HG03039 (cell line): Measurements from ENCODE around the gene UTF1.

Experiments
- ATAC-seq: cut with Tn5 transposase; IDR thresholded peaks from one replicate; pipeline ENCODE4 v1.9.1; 2021; ENCODE audit warnings: mild to moderate bottlenecking, moderate library complexity; ENCODE audit not compliant: unreplicated experiment

The UTF1 gene

DNA sequence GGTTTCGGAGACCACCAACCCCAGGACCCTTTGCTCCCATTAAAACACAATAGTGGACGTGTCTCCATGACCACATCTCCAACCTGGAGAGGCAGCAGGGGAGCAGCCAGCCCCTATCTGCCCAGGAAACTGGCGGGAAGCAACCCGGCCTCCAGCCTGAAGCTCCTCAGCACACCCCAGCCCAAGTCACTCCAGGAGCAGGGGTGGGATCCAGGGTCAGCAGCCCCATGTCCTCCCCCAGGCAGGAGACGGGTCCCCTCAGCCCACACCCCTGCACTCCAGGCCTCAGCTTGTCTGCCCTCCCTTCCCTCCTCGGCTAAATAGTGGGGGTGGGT is 46.0 kb downstream of the UTF1 start:
- ATAC-seq = no peak

DNA sequence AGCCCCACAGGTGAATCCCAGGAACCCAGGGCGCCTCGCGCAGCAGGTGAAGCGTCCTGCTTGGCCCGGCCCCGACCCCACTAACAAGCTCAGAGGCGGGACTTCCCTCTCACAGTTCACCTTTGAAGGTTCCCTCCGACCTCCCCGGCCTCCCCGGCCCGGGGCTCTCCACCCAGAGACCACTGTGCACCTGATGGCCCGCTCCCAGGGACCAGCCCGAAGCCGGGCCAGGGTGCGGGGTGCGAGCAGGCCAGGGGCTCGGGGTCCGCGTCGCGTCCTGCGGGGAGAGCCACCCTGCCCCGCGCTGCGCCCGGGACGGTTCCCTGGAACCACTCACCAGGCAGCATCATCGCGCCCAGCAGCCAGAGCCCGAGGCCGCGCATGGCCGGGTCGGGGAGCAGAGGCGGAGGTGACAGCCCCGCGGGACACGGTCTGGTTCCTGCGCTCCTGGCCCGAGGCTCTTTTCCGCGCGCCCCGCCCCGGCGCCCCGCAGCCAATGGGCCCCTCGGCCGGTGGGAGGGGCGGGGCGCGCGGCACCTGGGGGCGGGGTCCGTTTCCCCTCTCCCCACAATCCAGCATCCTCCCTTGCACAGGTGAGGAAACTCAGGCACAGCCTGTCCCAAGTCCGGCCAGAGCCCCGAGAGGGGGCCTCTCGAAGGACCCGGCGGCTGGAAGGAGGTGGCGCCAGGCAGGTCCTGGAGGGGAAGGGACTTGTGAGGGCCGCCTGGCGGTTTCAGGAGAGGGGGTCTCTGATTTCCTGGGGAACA is 46.6 kb downstream of the UTF1 start, which contains the start of gene ADAM8:
TSS of gene ADAM8 (minus strand) at position 434 of the 767 bp plus-strand sequence. CDS start at position 383, 51 bp downstream.
- peak; percentile 41 for ATAC-seq

DNA sequence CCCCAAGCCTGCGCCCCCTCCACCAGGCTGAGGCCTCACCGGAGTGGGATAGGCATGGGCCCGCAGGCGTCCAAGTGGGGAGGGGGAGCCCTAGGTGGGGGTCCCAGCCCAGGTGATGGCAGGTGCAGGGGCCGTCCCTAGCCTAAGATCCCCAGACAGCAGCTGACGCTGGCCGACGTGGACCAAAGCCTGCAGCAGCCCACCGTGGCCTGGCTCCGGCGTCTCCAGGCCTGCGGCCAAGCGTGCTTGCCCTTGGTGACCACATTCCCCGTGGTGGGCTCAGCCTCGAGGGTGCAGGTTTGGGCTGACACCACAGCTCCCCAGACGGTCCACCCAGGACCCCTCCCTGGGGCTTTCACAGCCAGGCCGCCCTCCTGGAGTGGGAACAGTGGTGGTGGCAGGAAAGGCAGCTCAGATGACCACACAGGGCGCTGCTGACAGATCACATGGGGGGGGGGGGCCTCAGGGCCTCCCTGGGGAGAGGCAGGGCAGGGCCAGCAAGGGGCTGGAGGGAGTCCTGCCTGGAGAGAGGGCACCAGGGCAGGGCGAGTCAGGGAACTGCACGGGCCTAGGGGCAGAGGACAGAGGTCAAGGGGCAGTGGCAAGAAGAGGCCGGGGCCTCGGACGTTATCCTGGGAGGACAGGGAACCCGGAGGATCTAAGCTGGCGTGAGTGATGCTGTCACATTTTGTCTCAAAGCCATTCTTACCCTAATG is 47.4 kb downstream of the UTF1 start:
- ATAC-seq = no peak

DNA sequence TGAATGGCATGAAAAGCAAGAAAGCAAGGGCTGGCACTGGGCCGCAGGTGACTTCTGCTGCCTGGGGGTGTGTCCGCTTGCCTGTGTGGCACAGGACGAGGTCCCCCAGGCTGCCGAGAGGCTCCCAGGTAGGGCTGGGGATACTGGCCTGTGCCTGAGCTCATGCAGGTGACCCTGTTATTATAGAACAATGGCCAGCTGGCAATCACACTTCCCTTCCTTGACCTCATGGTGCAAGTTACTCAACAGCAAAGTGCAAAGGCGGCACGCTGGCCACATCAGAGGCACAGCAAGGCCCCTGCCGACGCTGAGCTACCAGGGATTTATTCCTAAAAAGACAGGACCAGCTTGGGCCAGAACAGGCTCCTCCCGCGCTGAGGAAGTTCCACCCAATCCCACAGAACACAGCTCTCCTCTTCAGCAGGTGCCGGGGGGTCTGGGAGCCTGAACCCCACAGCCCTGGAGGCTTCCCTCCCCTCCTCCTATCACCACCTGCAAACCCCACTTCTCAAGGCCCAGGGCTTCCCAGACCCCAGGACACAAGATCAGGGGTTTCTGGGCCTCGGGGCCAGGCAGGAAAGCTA is 48.1 kb downstream of the UTF1 start:
- no peak for ATAC-seq

DNA sequence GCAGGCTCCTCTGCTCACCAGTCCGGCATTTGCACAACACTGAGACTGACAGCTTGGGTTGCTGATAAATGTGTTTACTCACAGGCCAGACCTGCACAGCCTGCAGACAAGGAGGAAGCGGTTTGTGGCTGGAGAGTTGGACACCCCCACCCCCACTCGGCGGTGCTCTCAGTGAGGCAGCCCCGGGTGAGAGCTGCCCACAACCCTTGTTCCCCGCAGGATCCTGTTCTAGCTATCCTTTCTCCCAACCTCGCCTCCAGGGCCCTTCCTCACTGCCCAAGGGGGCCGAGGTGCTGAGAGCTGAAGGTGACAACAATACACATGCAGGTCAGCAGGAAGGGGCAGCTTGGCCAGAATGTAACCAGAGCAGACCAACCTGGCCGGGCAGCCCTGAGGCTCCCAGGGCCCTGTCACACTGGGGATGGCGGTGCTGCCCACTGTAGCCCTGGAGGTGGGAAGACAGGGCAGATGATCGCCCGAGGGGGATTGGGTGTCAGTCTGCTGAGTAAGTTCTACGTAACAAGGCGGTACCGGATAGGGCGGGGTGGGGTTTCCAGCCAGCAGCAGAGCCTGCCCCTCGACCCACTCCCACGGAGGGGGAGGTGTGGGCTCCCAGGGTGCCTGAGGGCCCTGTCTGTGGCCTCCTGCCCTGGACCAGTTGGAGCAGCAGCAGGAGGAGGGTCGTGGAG is 48.7 kb downstream of the UTF1 start:
- no peak for ATAC-seq

DNA sequence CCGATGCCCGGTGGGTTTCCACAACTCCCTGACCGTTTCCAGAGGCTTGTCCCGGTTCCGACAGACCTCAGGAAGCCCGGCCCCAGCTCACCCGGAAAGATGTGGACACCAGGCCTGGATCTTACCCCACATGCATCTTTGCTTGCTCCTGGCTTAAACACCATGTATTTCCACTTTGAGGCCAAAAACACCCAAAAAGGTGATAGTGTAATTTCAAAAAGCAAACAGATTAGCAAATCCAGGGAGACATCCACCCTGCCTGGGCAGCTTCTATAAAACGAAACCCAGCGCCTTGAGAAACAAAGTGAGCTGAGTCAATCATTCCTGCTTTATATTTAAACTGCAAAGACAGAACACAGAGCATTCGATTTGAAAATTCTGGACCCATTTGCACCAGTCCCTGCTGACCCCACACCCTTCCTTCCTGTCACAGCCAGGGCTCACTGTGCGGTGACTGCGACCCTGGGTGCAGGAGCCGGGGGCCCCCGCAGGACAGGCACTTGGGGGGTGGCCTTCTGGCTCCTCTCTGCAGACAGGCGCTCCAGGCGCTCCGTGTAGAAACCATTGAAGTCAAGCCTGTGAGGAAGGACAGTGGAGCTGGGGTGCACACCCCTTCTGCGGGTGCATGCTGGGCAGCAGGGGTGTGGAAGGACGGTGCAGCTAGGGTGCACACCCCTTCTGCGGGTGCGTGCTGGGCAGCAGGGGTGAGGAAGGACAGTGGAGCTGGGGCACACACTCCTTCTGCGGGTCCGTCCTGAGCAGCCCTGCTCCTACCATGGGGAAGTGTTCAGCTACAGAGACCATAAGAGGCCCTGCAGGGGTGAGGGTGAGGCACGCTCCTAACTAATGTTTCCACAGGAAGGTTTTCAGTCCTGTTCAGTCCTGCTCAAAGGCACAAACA is 49.6 kb downstream of the UTF1 start:
- no peak for ATAC-seq

DNA sequence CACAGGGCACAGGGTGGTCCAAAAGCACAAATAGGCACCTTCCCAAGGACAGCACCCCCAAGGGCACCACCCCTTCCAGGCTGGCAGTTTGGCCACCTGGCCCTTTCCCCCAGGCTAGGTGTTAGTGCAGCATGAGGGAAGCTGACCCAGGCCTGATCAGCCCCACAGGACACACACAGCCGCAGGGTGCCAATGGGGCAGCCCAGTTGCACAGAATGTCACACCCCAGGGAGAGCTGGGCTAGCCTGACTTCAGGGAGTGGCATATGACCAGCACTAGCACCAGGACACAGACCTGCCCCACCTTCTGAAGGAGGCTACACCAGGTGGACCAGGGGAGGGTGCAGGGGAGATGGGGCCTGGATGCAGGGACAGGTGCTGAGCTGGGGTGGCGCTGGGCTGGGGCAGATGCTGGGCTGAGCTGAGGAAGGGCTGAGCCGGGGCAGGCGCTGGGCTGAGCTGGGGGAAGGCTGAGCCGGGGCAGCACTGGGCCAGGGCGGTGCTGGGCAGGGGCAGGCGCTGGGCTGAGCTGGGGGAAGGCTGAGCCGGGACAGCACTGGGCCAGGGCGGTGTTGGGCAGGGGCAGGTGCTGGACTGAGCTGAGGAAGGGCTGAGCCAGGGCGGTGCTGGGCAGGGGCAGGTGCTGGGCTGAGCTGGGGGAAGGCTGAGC is 50.5 kb downstream of the UTF1 start:
- ATAC-seq = no peak

DNA sequence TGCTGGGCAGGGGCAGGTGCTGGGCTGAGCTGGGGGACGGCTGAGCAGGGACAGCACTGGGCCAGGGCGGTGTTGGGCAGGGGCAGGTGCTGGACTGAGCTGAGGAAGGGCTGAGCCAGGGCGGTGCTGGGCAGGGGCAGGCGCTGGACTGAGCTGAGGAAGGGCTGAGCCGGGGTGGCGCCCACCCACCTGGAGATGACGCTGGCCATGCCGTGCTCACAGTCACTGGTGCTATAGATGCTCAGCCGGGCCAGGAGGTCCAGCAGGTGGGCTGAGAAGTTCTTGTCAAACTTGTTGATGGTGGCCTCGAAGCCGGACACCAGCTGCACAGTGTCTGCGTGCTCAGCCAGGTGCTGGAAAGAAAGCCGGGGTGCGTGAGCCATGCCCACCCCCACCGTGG is 51.1 kb downstream of the UTF1 start:
- no peak for ATAC-seq
